D721Med (cell line): ENCODE measurements around the gene CHST14.

Experiments
- DNase-seq: peaks from one replicate; pipeline ENCODE4 v3.0.0; 2011; ENCODE audit warnings: low spot score; ENCODE audit not compliant: insufficient read length
- FAIRE-seq: peaks from 2 replicates; lab custom pipeline; 2011; peaks lifted over from hg19 to GRCh38; lab: Jason Lieb, UNC
- TF ChIP-seq, protein P1 (sequence below): IDR thresholded peaks from 2 replicates; pipeline ENCODE4 v1.5.1; 2012; ENCODE audit warnings: mild to moderate bottlenecking, control low read depth; ENCODE audit not compliant: insufficient read depth; ENCODE audit errors: missing control alignments

The CHST14 gene

DNA sequence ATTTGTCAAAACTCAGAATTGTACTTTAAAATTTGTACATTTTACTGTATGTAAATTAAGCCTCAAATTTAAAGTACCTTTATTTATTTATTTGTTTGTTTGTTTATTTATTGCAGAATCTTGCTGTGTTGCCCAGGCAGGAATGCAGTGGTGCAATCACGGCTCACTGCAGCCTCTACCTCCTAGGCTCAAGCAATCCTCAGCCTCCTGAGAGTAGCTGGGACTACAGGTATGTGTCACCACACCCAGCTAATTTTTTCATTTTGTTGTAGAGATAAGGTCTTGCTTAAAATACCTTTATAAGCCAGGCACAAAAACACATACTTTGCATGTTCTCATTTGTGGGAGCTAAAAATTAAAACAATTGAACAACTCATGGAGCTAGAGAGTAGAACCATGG lies 37.4 kb downstream of the CHST14 start:
- TF ChIP-seq, protein P1, sequence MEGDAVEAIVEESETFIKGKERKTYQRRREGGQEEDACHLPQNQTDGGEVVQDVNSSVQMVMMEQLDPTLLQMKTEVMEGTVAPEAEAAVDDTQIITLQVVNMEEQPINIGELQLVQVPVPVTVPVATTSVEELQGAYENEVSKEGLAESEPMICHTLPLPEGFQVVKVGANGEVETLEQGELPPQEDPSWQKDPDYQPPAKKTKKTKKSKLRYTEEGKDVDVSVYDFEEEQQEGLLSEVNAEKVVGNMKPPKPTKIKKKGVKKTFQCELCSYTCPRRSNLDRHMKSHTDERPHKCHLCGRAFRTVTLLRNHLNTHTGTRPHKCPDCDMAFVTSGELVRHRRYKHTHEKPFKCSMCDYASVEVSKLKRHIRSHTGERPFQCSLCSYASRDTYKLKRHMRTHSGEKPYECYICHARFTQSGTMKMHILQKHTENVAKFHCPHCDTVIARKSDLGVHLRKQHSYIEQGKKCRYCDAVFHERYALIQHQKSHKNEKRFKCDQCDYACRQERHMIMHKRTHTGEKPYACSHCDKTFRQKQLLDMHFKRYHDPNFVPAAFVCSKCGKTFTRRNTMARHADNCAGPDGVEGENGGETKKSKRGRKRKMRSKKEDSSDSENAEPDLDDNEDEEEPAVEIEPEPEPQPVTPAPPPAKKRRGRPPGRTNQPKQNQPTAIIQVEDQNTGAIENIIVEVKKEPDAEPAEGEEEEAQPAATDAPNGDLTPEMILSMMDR, result no peak
- FAIRE-seq (no peak), DNase-seq (no peak)

DNA sequence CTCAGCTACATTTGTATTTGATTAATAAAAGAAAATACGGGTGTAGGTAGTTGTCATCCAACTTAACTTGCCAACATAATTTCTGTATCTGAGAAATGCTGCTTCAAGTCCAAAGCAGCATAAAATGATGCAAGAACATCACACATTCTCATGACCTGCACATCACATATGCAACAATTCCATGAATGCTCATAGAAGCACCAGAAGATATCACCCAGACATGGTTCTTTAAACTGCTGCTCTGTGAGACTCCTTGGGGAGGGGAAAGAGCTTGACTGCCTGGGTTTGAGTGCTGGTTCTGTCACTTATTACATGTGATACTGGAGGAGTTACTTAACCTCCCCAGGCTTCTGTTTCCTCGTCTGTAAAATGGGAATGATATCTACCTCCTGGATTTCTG lies 39.4 kb downstream of the CHST14 start:
- no peak for FAIRE-seq
- DNase-seq, result no peak
- TF ChIP-seq, protein P1, result no peak

DNA sequence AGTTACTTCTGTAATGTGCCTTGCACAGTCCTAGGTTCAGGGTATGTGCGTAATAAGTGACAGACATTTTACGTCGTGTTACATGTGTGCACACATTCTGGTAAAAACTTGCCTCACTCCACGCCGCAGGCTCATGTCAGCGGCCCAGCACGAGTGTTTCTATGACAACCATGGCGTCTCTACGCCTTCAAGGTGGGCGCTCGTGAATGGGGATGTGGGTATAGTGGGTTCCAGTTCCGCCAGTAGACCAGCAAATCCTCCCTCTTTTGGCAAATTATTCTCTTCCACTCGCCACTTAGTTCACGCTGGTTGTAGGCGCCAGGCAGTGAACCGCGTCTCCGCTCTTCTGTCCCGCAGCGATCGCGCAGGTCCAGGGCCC lies 40.3 kb downstream of the CHST14 start:
- TF ChIP-seq, protein P1, result no peak
- DNase-seq (no peak), FAIRE-seq (no peak)

DNA sequence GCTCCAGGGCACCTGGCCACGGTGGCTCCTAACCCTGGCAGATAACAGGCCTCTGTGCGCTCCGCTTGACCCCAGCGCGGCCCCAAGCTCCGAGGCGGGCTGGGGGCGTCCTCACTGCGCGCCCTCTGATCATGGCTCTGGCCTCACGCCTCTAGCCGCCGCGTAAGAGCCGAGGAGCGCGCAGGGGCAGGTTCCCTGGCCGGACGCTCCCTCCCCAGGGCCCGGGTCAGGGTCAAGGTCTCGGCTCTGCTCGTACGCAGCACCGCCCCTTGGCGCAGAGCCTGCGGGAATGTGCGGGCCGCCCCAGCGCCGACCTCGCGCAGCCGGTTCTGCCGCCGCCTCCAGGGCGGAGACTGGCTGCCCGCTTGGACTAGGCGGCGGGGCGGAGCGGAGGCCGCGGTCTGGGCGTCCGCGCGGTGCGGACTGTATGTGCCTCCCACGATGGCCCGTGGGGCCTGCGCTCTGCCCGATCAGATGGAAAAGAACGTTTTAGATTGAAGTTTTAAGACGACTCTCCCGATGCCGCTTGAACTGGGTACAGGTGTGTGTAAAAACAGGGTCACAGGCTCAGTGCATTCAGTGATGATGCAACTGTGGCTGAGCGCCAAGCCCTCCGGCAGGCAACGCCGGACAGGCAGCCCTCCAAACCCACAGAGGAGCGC lies 40.8 kb downstream of the CHST14 start:
- FAIRE-seq, result no peak
- DNase-seq, result no peak
- TF ChIP-seq, protein P1, result no peak

DNA sequence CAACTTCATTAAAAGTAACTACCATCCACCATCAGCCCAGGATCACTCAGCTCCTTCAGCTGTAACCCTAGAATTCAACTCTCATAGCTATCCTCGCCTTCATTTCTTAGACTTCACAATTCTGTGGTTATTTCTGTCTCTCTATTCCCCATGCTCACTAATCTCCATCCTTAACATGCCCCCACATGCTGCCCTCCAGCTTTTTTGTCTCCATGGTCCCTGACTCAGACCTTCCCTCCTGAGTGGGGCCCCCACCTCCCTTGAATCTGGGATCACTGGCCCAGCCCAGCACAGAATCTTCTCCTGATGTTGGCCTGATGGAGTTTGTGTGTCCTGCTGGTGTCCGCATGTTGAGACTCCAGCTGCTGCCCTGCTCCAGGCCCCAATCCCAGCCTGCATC lies 41.7 kb downstream of the CHST14 start:
- TF ChIP-seq, protein P1, result no peak
- no peak for FAIRE-seq
- DNase-seq, result no peak

DNA sequence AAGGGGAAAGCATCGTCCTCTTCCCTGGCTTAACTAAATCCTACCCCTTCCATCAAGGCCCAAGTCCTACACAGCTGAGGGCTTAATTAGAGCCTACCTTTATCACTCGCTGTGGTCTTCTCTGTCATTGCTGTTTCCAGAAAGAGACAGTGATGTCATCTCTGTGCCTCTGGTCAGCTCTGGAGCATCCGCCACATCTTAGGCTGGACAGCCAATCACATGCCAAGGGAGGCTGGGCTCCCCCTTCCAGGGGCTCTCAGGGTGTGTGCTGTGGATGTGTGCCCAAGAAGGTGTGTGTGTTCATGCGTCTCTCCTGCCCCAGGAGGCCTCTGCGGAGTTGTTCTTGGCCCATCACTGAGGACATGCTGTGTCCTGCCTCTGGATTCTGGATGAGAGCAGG lies 42.8 kb downstream of the CHST14 start:
- no peak for FAIRE-seq
- TF ChIP-seq, protein P1, result no peak
- no peak for DNase-seq

DNA sequence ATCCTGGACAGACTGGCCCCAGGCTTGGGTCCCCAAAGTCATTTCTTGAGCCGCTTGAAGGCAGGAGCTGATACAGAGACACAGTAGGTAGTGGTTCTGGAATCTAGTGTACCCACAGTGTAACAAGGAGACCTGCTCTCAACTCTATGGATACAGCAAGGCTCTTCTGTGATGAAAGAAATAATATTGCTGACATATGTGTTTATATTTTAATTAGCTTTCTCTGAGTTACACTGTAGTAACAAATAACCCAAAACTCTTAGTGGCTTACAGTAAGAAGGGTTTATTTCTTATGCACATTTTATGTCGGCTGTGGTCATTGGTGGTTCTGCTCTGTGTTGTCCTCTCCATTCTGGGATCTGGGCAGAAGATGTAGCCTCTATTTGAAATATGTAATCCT lies 45.5 kb downstream of the CHST14 start:
- FAIRE-seq (no peak), DNase-seq (no peak)
- TF ChIP-seq, protein P1, result no peak
